NT2/D1 (cell line): ENCODE results near the gene CPXM2.

Source experiments
- DNase-seq: peaks from one replicate; pipeline ENCODE4 v3.0.0-alpha.2; 2011; ENCODE audit warnings: low read depth, low spot score
- H3K27me3 ChIP-seq: 2 replicates; pipeline ENCODE4 v1.6.0; 2011; ENCODE audit warnings: mild to moderate bottlenecking; ENCODE audit not compliant: insufficient read length, insufficient read depth
- H3K36me3 ChIP-seq: 2 replicates; pipeline ENCODE4 v1.6.1; 2011; ENCODE audit warnings: mild to moderate bottlenecking, low read length, mixed read lengths; ENCODE audit not compliant: insufficient read depth, insufficient read length
- H3K4me1 ChIP-seq: 2 replicates; pipeline ENCODE4 v1.5.1; 2011; ENCODE audit not compliant: insufficient read depth, insufficient read length
- H3K4me3 ChIP-seq: 2 replicates; pipeline ENCODE4 v1.5.1; 2011; ENCODE audit warnings: low read depth; ENCODE audit not compliant: insufficient read length
- H3K9ac ChIP-seq: 2 replicates; pipeline ENCODE4 v1.6.0; 2011; ENCODE audit warnings: low read depth; ENCODE audit not compliant: insufficient read length
- H3K9me3 ChIP-seq: 2 replicates; pipeline ENCODE4 v1.5.1; 2011; ENCODE audit warnings: mild to moderate bottlenecking, low read length; ENCODE audit not compliant: insufficient read depth
- SUZ12 ChIP-seq: IDR thresholded peaks from 2 replicates; pipeline ENCODE4 v1.6.1; 2011; ENCODE audit not compliant: insufficient read length, insufficient read depth; ENCODE audit errors: extremely low read depth
- YY1 ChIP-seq: IDR thresholded peaks from 2 replicates; pipeline ENCODE4 v1.6.1; 2011; ENCODE audit not compliant: insufficient read length, insufficient read depth
- ZNF274 ChIP-seq: IDR thresholded peaks from 2 replicates; pipeline ENCODE4 v1.6.1; 2011; ENCODE audit warnings: mild to moderate bottlenecking, low read depth, low read length

Gene CPXM2

GRCh38 chr10:123912466-123912865 lies 20.9 kb upstream of the CPXM2 start:
- H3K9me3 ChIP-seq, result no peaks in the 10 kb centered on the region
- H3K4me3 ChIP-seq, result no peak overlapping the region
- H3K4me1 ChIP-seq, result peaks cover 4% of the 10 kb centered on the region
- H3K36me3 ChIP-seq, result no peaks in the 10 kb centered on the region
- TF ChIP-seq ZNF274 (no peak), YY1 (no peak)
- no peak for DNase-seq
- H3K27me3 ChIP-seq, result no peaks in the 10 kb centered on the region
- H3K9ac ChIP-seq, result no peak overlapping the region

- Histone ChIP-seq H3K9me3 (no peaks in the 10 kb centered on the region), H3K36me3 (no peaks in the 10 kb centered on the region), H3K9ac (no peak overlapping the region), H3K4me3 (no peak overlapping the region), H3K27me3 (no peaks in the 10 kb centered on the region), H3K4me1 (peaks cover 4% of the 10 kb centered on the region)
- DNase-seq, result no peak
- TF ChIP-seq ZNF274, result no peak
- no peak for TF ChIP-seq YY1
These were observed 20.3 kb upstream of the CPXM2 start for GRCh38 chr10:123911866-123912265.

- no peaks in the 10 kb centered on the region for H3K4me1 ChIP-seq
- H3K4me3 ChIP-seq, result no peak overlapping the region
- no peaks in the 10 kb centered on the region for H3K9me3 ChIP-seq
- H3K9ac ChIP-seq, result no peak overlapping the region
- DNase-seq, result no peak
- no peak for TF ChIP-seq YY1
- TF ChIP-seq ZNF274, result no peak
- TF ChIP-seq SUZ12, result no peak
- H3K36me3 ChIP-seq, result no peaks in the 10 kb centered on the region
- H3K27me3 ChIP-seq, result no peaks in the 10 kb centered on the region
These were observed 18.3 kb upstream of the CPXM2 start for GRCh38 chr10:123909866-123910265.

GRCh38 chr10:123909426-123909825 lies 17.8 kb upstream of the CPXM2 start:
- Histone ChIP-seq H3K27me3 (no peaks in the 10 kb centered on the region), H3K9me3 (no peaks in the 10 kb centered on the region), H3K36me3 (no peaks in the 10 kb centered on the region), H3K9ac (no peak overlapping the region), H3K4me1 (no peaks in the 10 kb centered on the region), H3K4me3 (no peak overlapping the region)
- no peak for TF ChIP-seq ZNF274
- no peak for TF ChIP-seq YY1
- DNase-seq, result no peak

- Histone ChIP-seq H3K9ac (no peak overlapping the region), H3K9me3 (no peaks in the 10 kb centered on the region), H3K27me3 (no peaks in the 10 kb centered on the region), H3K4me1 (no peaks in the 10 kb centered on the region), H3K36me3 (no peaks in the 10 kb centered on the region), H3K4me3 (no peak overlapping the region)
- no peak for DNase-seq
- TF ChIP-seq YY1, result no peak
These were observed 16.8 kb upstream of the CPXM2 start for GRCh38 chr10:123908379-123908778.

GRCh38 chr10:123906884-123907652 lies 15.5 kb upstream of the CPXM2 start:
- Histone ChIP-seq H3K27me3 (no peaks in the 10 kb centered on the region), H3K36me3 (no peaks in the 10 kb centered on the region), H3K4me1 (no peaks in the 10 kb centered on the region), H3K9ac (no peak overlapping the region), H3K9me3 (no peaks in the 10 kb centered on the region), H3K4me3 (no peak overlapping the region)
- DNase-seq, result no peak
- TF ChIP-seq ZNF274 (no peak), SUZ12 (no peak), YY1 (no peak)

GRCh38 chr10:123906296-123906695 lies 14.7 kb upstream of the CPXM2 start:
- no peaks in the 10 kb centered on the region for H3K27me3 ChIP-seq
- no peak for DNase-seq

More at GRCh38 chr10:123906296-123906695, 14.7 kb upstream of the CPXM2 start:
- no peak for TF ChIP-seq ZNF274
- no peak for TF ChIP-seq YY1
- TF ChIP-seq SUZ12, result no peak
- no peaks in the 10 kb centered on the region for H3K4me1 ChIP-seq
- peaks cover 7% of the 10 kb centered on the region; the same call in 1 of the 2 replicates for H3K9me3 ChIP-seq
- H3K9ac ChIP-seq, result no peak overlapping the region
- no peak overlapping the region for H3K4me3 ChIP-seq
- no peaks in the 10 kb centered on the region for H3K36me3 ChIP-seq
